HFFc6 (cell line): ENCODE results near the gene SMIM23. TPM values are rescaled to one million over a fixed set of nuclear protein-coding genes. Genes with fewer than 3 reads are reported as not detected.

Source experiments
- DNase-seq: peaks from one replicate; pipeline ENCODE4 v3.0.0-alpha.2; 2018
- H3K27ac Mint-ChIP-seq: 2 replicates; pipeline ENCODE4 v1.8.0; 2020; ENCODE audit warnings: mild to moderate bottlenecking, mixed read lengths
- H3K27me3 Mint-ChIP-seq: 2 replicates; pipeline ENCODE4 v1.8.0; 2021; ENCODE audit warnings: mild to moderate bottlenecking, moderate library complexity, mixed read lengths; ENCODE audit not compliant: insufficient read depth
- H3K36me3 Mint-ChIP-seq: 2 replicates; pipeline ENCODE4 v1.8.0; 2021; ENCODE audit warnings: low read depth, mixed read lengths
- H3K4me1 Mint-ChIP-seq: 2 replicates; pipeline ENCODE4 v1.8.0; 2020; ENCODE audit warnings: low read depth, mixed read lengths
- H3K4me3 Mint-ChIP-seq: 2 replicates; pipeline ENCODE4 v1.8.0; 2020; ENCODE audit warnings: mild to moderate bottlenecking, moderate library complexity, mixed read lengths
- H3K9me3 Mint-ChIP-seq: 2 replicates; pipeline ENCODE4 v1.8.0; 2020; ENCODE audit warnings: mild to moderate bottlenecking, mixed read lengths
- CTCF ChIP-seq: fragments of 200-600 bp; sonication (generic); IDR thresholded peaks from 2 replicates; pipeline ENCODE4 v1.5.0; 2021; ENCODE audit warnings: antibody characterized with exemption, mild to moderate bottlenecking
- total RNA-seq, 6 experiments: library from RNA; stranded (reverse); fragmentation: NEBNext Ultra II Directional; extraction: Animal tissue kit (Norgen Biotek cat#: 25700); gene quantifications; 2 replicates in 1 of 6; 3 replicates in 5 of 6; pipeline ENCODE4 v1.2.3, GENCODE V29; 2021

The SMIM23 gene
- total RNA-seq, 6 experiments from 2014 or later, result not detected

GRCh38 chr5:171835066-171835465, 49.4 kb downstream of the SMIM23 start:
- DNase-seq, result no peak
- H3K36me3 Mint-ChIP-seq, result no peaks in the 10 kb centered on the region
- TF ChIP-seq CTCF, result no peak
- no peaks in the 10 kb centered on the region for H3K4me1 Mint-ChIP-seq
- peaks cover 23% of the 10 kb centered on the region for H3K27me3 Mint-ChIP-seq
- peaks cover 3% of the 10 kb centered on the region; the same call in 1 of the 2 replicates for H3K9me3 Mint-ChIP-seq
- no peak overlapping the region for H3K27ac Mint-ChIP-seq
- no peak overlapping the region for H3K4me3 Mint-ChIP-seq

- no peaks in the 10 kb centered on the region for H3K9me3 Mint-ChIP-seq
- H3K36me3 Mint-ChIP-seq, result no peaks in the 10 kb centered on the region
- H3K27me3 Mint-ChIP-seq, result peaks cover 31% of the 10 kb centered on the region
- no peak for TF ChIP-seq CTCF
- no peaks in the 10 kb centered on the region for H3K4me1 Mint-ChIP-seq
- H3K27ac Mint-ChIP-seq, result no peak overlapping the region
- no peak overlapping the region for H3K4me3 Mint-ChIP-seq
- DNase-seq, result no peak
Measured at GRCh38 chr5:171837522-171837921, 51.9 kb downstream of the SMIM23 start.

- TF ChIP-seq CTCF, result no peak
- DNase-seq, result no peak
- Mint-ChIP-seq H3K4me3 (no peak overlapping the region), H3K27ac (no peak overlapping the region), H3K27me3 (peaks cover 33% of the 10 kb centered on the region), H3K36me3 (no peaks in the 10 kb centered on the region), H3K9me3 (no peaks in the 10 kb centered on the region), H3K4me1 (no peaks in the 10 kb centered on the region)
Measured at GRCh38 chr5:171838066-171838465, 52.4 kb downstream of the SMIM23 start.

GRCh38 chr5:171839112-171839511, 53.5 kb downstream of the SMIM23 start:
- no peaks in the 10 kb centered on the region for H3K9me3 Mint-ChIP-seq
- no peak overlapping the region for H3K4me3 Mint-ChIP-seq
- no peaks in the 10 kb centered on the region for H3K4me1 Mint-ChIP-seq
- no peak overlapping the region for H3K27ac Mint-ChIP-seq
- no peaks in the 10 kb centered on the region for H3K36me3 Mint-ChIP-seq
- peaks cover 29% of the 10 kb centered on the region for H3K27me3 Mint-ChIP-seq
- no peak for TF ChIP-seq CTCF
- DNase-seq, result no peak

- H3K36me3 Mint-ChIP-seq, result no peaks in the 10 kb centered on the region
- no peak for DNase-seq
- H3K9me3 Mint-ChIP-seq, result no peaks in the 10 kb centered on the region
- no peak overlapping the region for H3K27ac Mint-ChIP-seq
- H3K4me1 Mint-ChIP-seq, result no peaks in the 10 kb centered on the region
- H3K27me3 Mint-ChIP-seq, result peaks cover 25% of the 10 kb centered on the region
- H3K4me3 Mint-ChIP-seq, result no peak overlapping the region
- TF ChIP-seq CTCF, result no peak
Measured at GRCh38 chr5:171840066-171840465, 54.4 kb downstream of the SMIM23 start.

Other genes starting within 250 kb of the SMIM23 start
- 10 to 100 TPM; 54.5 to 60.5 (median 58.5) TPM for gene FBXW11, start 220.8 kb downstream of the SMIM23 start, total RNA-seq